ENCODE results near the gene PRKCZ.

PRKCZ gene

GRCh38 chr1:2214541-2215241, 164.5 kb downstream of the PRKCZ start:
- in situ Hi-C loops (cut with MboI; ENCODE audit: low sequenced_read_pairs) = no loop called here

GRCh38 chr1:2215329-2215728, 165.1 kb downstream of the PRKCZ start:
- in situ Hi-C loops (cut with MboI; ENCODE audit: low sequenced_read_pairs) = no loop called here

GRCh38 chr1:2215909-2216766, 165.9 kb downstream of the PRKCZ start:
- in situ Hi-C loops (cut with MboI; ENCODE audit: low sequenced_read_pairs) = no loop called here

- in situ Hi-C loops (cut with MboI; ENCODE audit: low sequenced_read_pairs) = no loop called here
Observed at GRCh38 chr1:2216767-2217058, 166.5 kb downstream of the PRKCZ start.

- in situ Hi-C loops (cut with MboI; ENCODE audit: low sequenced_read_pairs) = loop anchor here (10.0 kb wide), 1 partner anchor 94 kb away; no protein-coding TSS in a partner anchor
Observed at GRCh38 chr1:2221271-2221670, 171.1 kb downstream of the PRKCZ start.

- in situ Hi-C loops (cut with MboI; ENCODE audit: low sequenced_read_pairs) = loop anchor here (10.0 kb wide), 1 partner anchor 91 kb away; no protein-coding TSS in a partner anchor
Observed at GRCh38 chr1:2224170-2224584, 174.0 kb downstream of the PRKCZ start.

- in situ Hi-C loops (cut with MboI; ENCODE audit: low sequenced_read_pairs) = loop anchor here (10.0 kb wide), 1 partner anchor 90 kb away; no protein-coding TSS in a partner anchor
Observed at GRCh38 chr1:2224631-2225428, 174.6 kb downstream of the PRKCZ start.

GRCh38 chr1:2226525-2227345, 176.5 kb downstream of the PRKCZ start:
- in situ Hi-C loops (cut with MboI; ENCODE audit: low sequenced_read_pairs) = loop anchor here (10.0 kb wide), 1 partner anchor 88 kb away; no protein-coding TSS in a partner anchor

GRCh38 chr1:2227346-2228156, 177.3 kb downstream of the PRKCZ start:
- in situ Hi-C loops (cut with MboI; ENCODE audit: low sequenced_read_pairs) = loop anchor here (10.0 kb wide), 1 partner anchor 87 kb away; no protein-coding TSS in a partner anchor

GRCh38 chr1:2228157-2228594, 178.0 kb downstream of the PRKCZ start, which contains the start of gene SKI:
TSS of gene SKI (plus strand) at chr1:2228319. CDS start at chr1:2228767, 448 bp downstream.
- in situ Hi-C loops (cut with MboI; ENCODE audit: low sequenced_read_pairs) = loop anchor here (10.0 kb wide), 1 partner anchor 87 kb away; no protein-coding TSS in a partner anchor

- in situ Hi-C loops (cut with MboI; ENCODE audit: low sequenced_read_pairs) = loop anchor here (10.0 kb wide), 1 partner anchor 86 kb away; no protein-coding TSS in a partner anchor
Observed at GRCh38 chr1:2228694-2229036, 178.5 kb downstream of the PRKCZ start.

- in situ Hi-C loops (cut with MboI; ENCODE audit: low sequenced_read_pairs) = loop anchor here (10.0 kb wide), 1 partner anchor 86 kb away; no protein-coding TSS in a partner anchor
Observed at GRCh38 chr1:2229037-2229864, 179.0 kb downstream of the PRKCZ start.

GRCh38 chr1:2229911-2230731, 179.9 kb downstream of the PRKCZ start:
- in situ Hi-C loops (cut with MboI; ENCODE audit: low sequenced_read_pairs) = loop anchor here (10.0 kb wide), 1 partner anchor 85 kb away; no protein-coding TSS in a partner anchor

- in situ Hi-C loops (cut with MboI; ENCODE audit: low sequenced_read_pairs) = no loop called here
Observed at GRCh38 chr1:2230781-2231531, 180.7 kb downstream of the PRKCZ start.

- in situ Hi-C loops (cut with MboI; ENCODE audit: low sequenced_read_pairs) = no loop called here
Observed at GRCh38 chr1:2231532-2232254, 181.5 kb downstream of the PRKCZ start.
